HG02840 (cell line): ENCODE measurements around the gene FXYD7.
"Not testable (repeated sequence)": the region's sequence is repeated elsewhere in the genome, so short reads cannot be mapped to it uniquely, and the experiment has no call there.

Experiments
- ATAC-seq: cut with Tn5 transposase; IDR thresholded peaks from one replicate; pipeline ENCODE4 v1.9.1; 2021; ENCODE audit warnings: mild to moderate bottlenecking, moderate library complexity, moderate number of reproducible peaks; ENCODE audit not compliant: unreplicated experiment, low FRiP score

FXYD7 gene

GRCh38 chr19:35142606-35143230 is 337 bp upstream of the FXYD7 start:
- ATAC-seq, result no peak

- no peak for ATAC-seq
These were observed 763 bp downstream of the FXYD7 start for GRCh38 chr19:35143818-35144217.

GRCh38 chr19:35144259-35144599 is 1.2 kb downstream of the FXYD7 start:
- ATAC-seq, result no peak

- no peak for ATAC-seq
These were observed 1.8 kb downstream of the FXYD7 start for GRCh38 chr19:35144600-35145436.

- no peak for ATAC-seq
These were observed 3.8 kb downstream of the FXYD7 start for GRCh38 chr19:35146746-35147459.

GRCh38 chr19:35149463-35149862 is 6.4 kb downstream of the FXYD7 start:
- ATAC-seq, result no peak

- no peak for ATAC-seq
These were observed 7.4 kb downstream of the FXYD7 start for GRCh38 chr19:35150445-35150844.

- ATAC-seq, result no peak
These were observed 8.4 kb downstream of the FXYD7 start for GRCh38 chr19:35151273-35152065.

- ATAC-seq, result not testable (repeated sequence)
These were observed 10.1 kb downstream of the FXYD7 start for GRCh38 chr19:35153129-35153522.

- ATAC-seq, result no peak
These were observed 10.9 kb downstream of the FXYD7 start for GRCh38 chr19:35153701-35154524.

GRCh38 chr19:35154525-35155406 is 11.7 kb downstream of the FXYD7 start, which contains the start of gene FXYD5:
Gene FXYD5 (plus strand): TSS chr19:35154735. CDS start chr19:35155551, 816 bp downstream.
- no peak for ATAC-seq

- ATAC-seq, result no peak
These were observed 12.4 kb downstream of the FXYD7 start for GRCh38 chr19:35155441-35155840.

- ATAC-seq, result no peak
These were observed 13.1 kb downstream of the FXYD7 start for GRCh38 chr19:35155981-35156672.

- no peak for ATAC-seq
These were observed 13.6 kb downstream of the FXYD7 start for GRCh38 chr19:35156673-35157014.

- ATAC-seq, result no peak
These were observed 14.4 kb downstream of the FXYD7 start for GRCh38 chr19:35157431-35157830.

GRCh38 chr19:35159606-35160005 is 16.6 kb downstream of the FXYD7 start:
- no peak for ATAC-seq

- no peak for ATAC-seq
These were observed 17.8 kb downstream of the FXYD7 start for GRCh38 chr19:35160629-35161433.

GRCh38 chr19:35161434-35161743 is 18.3 kb downstream of the FXYD7 start:
- no peak for ATAC-seq
